CD14-positive monocyte (primary cell): ENCODE data around the gene NCOA7. TPM values are rescaled to one million over a fixed set of nuclear protein-coding genes. Genes with fewer than 3 reads are reported as not detected.

ENCODE experiments used
- DNase-seq, 3 donors: peaks; one replicate each; pipeline ENCODE4 v3.0.0-alpha.2; 2011 to 2022
- H2AFZ ChIP-seq: 2 replicates; pipeline ENCODE4 v1.6.0; 2012; ENCODE audit warnings: mild to moderate bottlenecking, low read depth, low read length, inconsistent platforms; ENCODE audit not compliant: insufficient read depth, poor library complexity, severe bottlenecking
- H3K27ac ChIP-seq, 2 donors: 1 replicate in 1 of 2; 2 replicates in 1 of 2; pipeline ENCODE4 v1.5.1; 2012 to 2013; ENCODE audit warnings: low read length in 2 of 2, control low read depth in 1 of 2, inconsistent platforms in 1 of 2, low read depth in 1 of 2, mild to moderate bottlenecking in 1 of 2
- H3K27me3 ChIP-seq, 2 donors: one replicate each; pipeline versions ENCODE4 v1.6.0 to v1.6.1; 2011 to 2013; ENCODE audit warnings: low read length in 2 of 2; ENCODE audit not compliant: control insufficient read depth in 2 of 2, insufficient read depth in 2 of 2
- H3K36me3 ChIP-seq, 2 donors: replicated peaks in 1 of 2; 1 replicate in 1 of 2; 2 replicates in 1 of 2; pipeline versions ENCODE4 v1.5.1 to v1.6.1; 2012 to 2013; ENCODE audit warnings: low read length in 2 of 2, control low read depth in 1 of 2, inconsistent platforms in 1 of 2, mild to moderate bottlenecking in 1 of 2; ENCODE audit not compliant: insufficient read depth in 2 of 2, control insufficient read depth in 1 of 2
- H3K4me1 ChIP-seq, 2 donors: 1 replicate in 1 of 2; 2 replicates in 1 of 2; pipeline versions ENCODE4 v1.5.1 to v1.6.1; 2012 to 2013; ENCODE audit warnings: low read length in 2 of 2, control low read depth in 1 of 2, inconsistent platforms in 1 of 2, mild to moderate bottlenecking in 1 of 2, moderate library complexity in 1 of 2; ENCODE audit not compliant: insufficient read depth in 2 of 2, control insufficient read depth in 1 of 2
- H3K4me2 ChIP-seq: replicated peaks from 2 replicates; pipeline ENCODE3; 2012; ENCODE audit warnings: low read length, moderate library complexity, mild to moderate bottlenecking; ENCODE audit not compliant: poor library complexity, severe bottlenecking; ENCODE audit errors: extremely low read depth
- H3K4me3 ChIP-seq, 3 experiments: fragments of 200-600 bp in 1 of 3; sonication (generic) in 1 of 3; replicated peaks in 1 of 3; 1 replicate in 2 of 3; 2 replicates in 1 of 3; pipeline ENCODE4 v1.5.1; 2011 to 2013; ENCODE audit warnings: low read length in 3 of 3, mild to moderate bottlenecking in 3 of 3, control low read depth in 2 of 3, low read depth in 2 of 3, inconsistent platforms in 1 of 3, moderate library complexity in 1 of 3
- H3K79me2 ChIP-seq: 2 replicates; pipeline ENCODE4 v1.6.0; 2012; ENCODE audit warnings: mild to moderate bottlenecking, control low read depth, inconsistent platforms, low read length, moderate library complexity; ENCODE audit not compliant: insufficient read depth
- H3K9ac ChIP-seq: 2 replicates; pipeline ENCODE4 v1.6.0; 2017; ENCODE audit warnings: low read length, mild to moderate bottlenecking; ENCODE audit not compliant: insufficient read depth, poor library complexity, severe bottlenecking
- H3K9me3 ChIP-seq, 2 donors: replicated peaks in 1 of 2; 1 replicate in 1 of 2; 2 replicates in 1 of 2; pipeline versions ENCODE4 v1.5.1 to v1.6.1; 2012 to 2013; ENCODE audit warnings: low read length in 2 of 2, control low read depth in 1 of 2; ENCODE audit not compliant: control insufficient read depth in 1 of 2, insufficient read depth in 1 of 2
- H4K20me1 ChIP-seq: 2 replicates; pipeline ENCODE4 v1.6.0; 2012; ENCODE audit warnings: mild to moderate bottlenecking, low read length, control low read depth, moderate library complexity; ENCODE audit not compliant: insufficient read depth
- H3K27ac Mint-ChIP-seq, 7 donors: one replicate each; pipeline ENCODE4 v1.8.0; 2020; ENCODE audit warnings: mild to moderate bottlenecking in 7 of 7, mixed read lengths in 7 of 7, moderate library complexity in 6 of 7, inconsistent platforms in 2 of 7
- H3K27me3 Mint-ChIP-seq, 3 donors: one replicate each; pipeline ENCODE4 v1.8.0; 2021 to 2022; ENCODE audit warnings: low read depth in 3 of 3, mild to moderate bottlenecking in 3 of 3, mixed read lengths in 3 of 3, moderate library complexity in 3 of 3, inconsistent platforms in 1 of 3
- H3K36me3 Mint-ChIP-seq, 2 donors: one replicate each; pipeline ENCODE4 v1.8.0; 2020; ENCODE audit warnings: mixed read lengths in 2 of 2, inconsistent platforms in 1 of 2, mild to moderate bottlenecking in 1 of 2
- H3K4me1 Mint-ChIP-seq: one replicate; pipeline ENCODE4 v1.8.0; 2020; ENCODE audit warnings: mild to moderate bottlenecking, mixed read lengths
- H3K4me3 Mint-ChIP-seq, 2 donors: one replicate each; pipeline ENCODE4 v1.8.0; 2020; ENCODE audit warnings: mild to moderate bottlenecking in 2 of 2, mixed read lengths in 2 of 2, moderate library complexity in 1 of 2
- H3K9me3 Mint-ChIP-seq, 7 donors: one replicate each; pipeline ENCODE4 v1.8.0; 2020 to 2022; ENCODE audit warnings: mixed read lengths in 7 of 7, mild to moderate bottlenecking in 6 of 7, moderate library complexity in 6 of 7, inconsistent platforms in 2 of 7
- CTCF ChIP-seq: fragments of 200-600 bp; IDR thresholded peaks from one replicate; pipeline ENCODE4 v1.8.0; 2022; ENCODE audit warnings: antibody characterized with exemption, mild to moderate bottlenecking
- WGBS: methylation state at CpG from one replicate; pipeline ENCODE4 v1.1.5; 2013; ENCODE audit warnings: missing lambda C conversion rate; ENCODE audit not compliant: insufficient coverage; 5-methylcytosine and 5-hydroxymethylcytosine counted together
- intact Hi-C, 2 donors: fragments of 100-400 bp; cut with micrococcal nuclease; formaldehyde crosslinking; loops; one replicate each; pipeline versions ENCODE4 v1.15.0 to v1.15.1; 2023
- polyA plus RNA-seq, 3 donors: library from polyadenylated mRNA; depleted of rRNA in 1 of 3; unstranded in 2 of 3; stranded (reverse) in 1 of 3; fragments of 300-500 nt in 2 of 3; fragments of >200 nt in 1 of 3; fragmentation: Illumina TruSeq in 2 of 3; gene quantifications; 1 replicate in 2 of 3; 2 replicates in 1 of 3; pipeline ENCODE4 v1.2.3, GENCODE V29; 2012 to 2021

NCOA7 gene
- polyA plus RNA-seq, 3 donors, result 8.3 to 21.9 (median 11.2) TPM

- Mint-ChIP-seq H3K36me3 (peaks cover 0 to 3% of the 10 kb centered on the region in 2 donors), H3K27me3 (no peaks in the 10 kb centered on the region), H3K4me3 (no peak overlapping the region), H3K27ac (peak overlapping the region in 1 of 7 donors; percentile 26), H3K9me3 (no peaks in the 10 kb centered on the region), H3K4me1 (peaks cover 52% of the 10 kb centered on the region)
- DNase-seq, result no peak
- intact Hi-C loops, result loop anchor here in 1 of 2 donors (10.0 kb wide), 1 partner anchor 47 kb away; no protein-coding TSS in a partner anchor
- Histone ChIP-seq H4K20me1 (no peaks in the 10 kb centered on the region), H3K4me1 (peaks cover 30 to 38% of the 10 kb centered on the region in 2 donors), H2AFZ (peak overlapping the region; percentile 33), H3K27ac (peak overlapping the region in 1 of 2 donors; percentile 79), H3K9me3 (no peaks in the 10 kb centered on the region), H3K27me3 (no peaks in the 10 kb centered on the region), H3K4me3 (peak overlapping the region in 1 of 3 experiments; percentile 51), H3K36me3 (no peaks in the 10 kb centered on the region), H3K9ac (no peak overlapping the region), H3K4me2 (peak overlapping the region; percentile 56), H3K79me2 (peaks cover 79% of the 10 kb centered on the region)
- WGBS, result 100% methylated on average over 1 of the region's 3 CpGs
- no peak for TF ChIP-seq CTCF
Measured at GRCh38 chr6:125797886-125798444, 7.2 kb downstream of the NCOA7 start.

- Histone ChIP-seq H2AFZ (peak overlapping the region; percentile 46), H3K79me2 (peaks cover 74% of the 10 kb centered on the region), H3K27me3 (no peaks in the 10 kb centered on the region), H3K27ac (peak overlapping the region; percentile 34 to 79), H4K20me1 (no peaks in the 10 kb centered on the region), H3K4me1 (peaks cover 39 to 46% of the 10 kb centered on the region in 2 donors), H3K36me3 (no peaks in the 10 kb centered on the region), H3K4me2 (peak overlapping the region; percentile 56), H3K9ac (no peak overlapping the region), H3K4me3 (peak overlapping the region in 2 of 3 experiments; percentile 5 to 51), H3K9me3 (no peaks in the 10 kb centered on the region)
- intact Hi-C loops, result loop anchor here in 1 of 2 donors (10.0 kb wide), 1 partner anchor 46 kb away; no protein-coding TSS in a partner anchor
- Mint-ChIP-seq H3K9me3 (no peaks in the 10 kb centered on the region), H3K4me1 (peaks cover 53% of the 10 kb centered on the region), H3K27ac (peak overlapping the region; percentile 76 to 95 (median 84)), H3K27me3 (no peaks in the 10 kb centered on the region), H3K4me3 (peak overlapping the region in 1 of 2 donors; percentile 71), H3K36me3 (peaks cover 0 to 3% of the 10 kb centered on the region in 2 donors)
- WGBS, result no CpG with 5 or more reads among the region's 5 CpGs
- DNase-seq, result peak; percentile 50 to 63 (median 57)
- TF ChIP-seq CTCF, result no peak
Measured at GRCh38 chr6:125798734-125799508, 8.2 kb downstream of the NCOA7 start.
